ENCODE data around the gene CMTM2.

- TF ChIP-seq, protein P1, sequence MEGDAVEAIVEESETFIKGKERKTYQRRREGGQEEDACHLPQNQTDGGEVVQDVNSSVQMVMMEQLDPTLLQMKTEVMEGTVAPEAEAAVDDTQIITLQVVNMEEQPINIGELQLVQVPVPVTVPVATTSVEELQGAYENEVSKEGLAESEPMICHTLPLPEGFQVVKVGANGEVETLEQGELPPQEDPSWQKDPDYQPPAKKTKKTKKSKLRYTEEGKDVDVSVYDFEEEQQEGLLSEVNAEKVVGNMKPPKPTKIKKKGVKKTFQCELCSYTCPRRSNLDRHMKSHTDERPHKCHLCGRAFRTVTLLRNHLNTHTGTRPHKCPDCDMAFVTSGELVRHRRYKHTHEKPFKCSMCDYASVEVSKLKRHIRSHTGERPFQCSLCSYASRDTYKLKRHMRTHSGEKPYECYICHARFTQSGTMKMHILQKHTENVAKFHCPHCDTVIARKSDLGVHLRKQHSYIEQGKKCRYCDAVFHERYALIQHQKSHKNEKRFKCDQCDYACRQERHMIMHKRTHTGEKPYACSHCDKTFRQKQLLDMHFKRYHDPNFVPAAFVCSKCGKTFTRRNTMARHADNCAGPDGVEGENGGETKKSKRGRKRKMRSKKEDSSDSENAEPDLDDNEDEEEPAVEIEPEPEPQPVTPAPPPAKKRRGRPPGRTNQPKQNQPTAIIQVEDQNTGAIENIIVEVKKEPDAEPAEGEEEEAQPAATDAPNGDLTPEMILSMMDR (IDR thresholded peaks at IDR 0.05; ENCODE audit: poor library complexity), result no peak
- TF ChIP-seq EZH2phosphoT487 (IDR thresholded peaks at IDR 0.05; ENCODE audit: low read depth, severe bottlenecking, unreplicated experiment), result no peak
- no peak for TF ChIP-seq EZH2 (IDR thresholded peaks at IDR 0.05; ENCODE audit: borderline replicate concordance)
These were observed 33.2 kb downstream of the CMTM2 start for GRCh38 chr16:66612422-66612821.

All from hepatocyte (in vitro differentiated cells).